HEK293 (cell line): Measurements from ENCODE around the gene TMEM220.

Experiments used
- KLF9 ChIP-seq: fragments of 450-650 bp; formaldehyde crosslinking; IDR thresholded peaks from 2 replicates; pipeline ENCODE4 v1.5.1; 2016; ENCODE audit warnings: missing biosample characterization, missing genetic modification characterization, low read depth
- ZBTB8A ChIP-seq: fragments of 450-650 bp; formaldehyde crosslinking; IDR thresholded peaks from 2 replicates; pipeline ENCODE4 v1.5.1; 2016; ENCODE audit warnings: missing biosample characterization, missing genetic modification characterization
- ZNF558 ChIP-seq: fragments of 450-650 bp; formaldehyde crosslinking; IDR thresholded peaks from 2 replicates; pipeline ENCODE4 v1.5.1; 2016; ENCODE audit warnings: missing biosample characterization, missing genetic modification characterization
- ZSCAN16 ChIP-seq: fragments of 450-650 bp; formaldehyde crosslinking; IDR thresholded peaks from 2 replicates; pipeline ENCODE4 v1.5.1; 2016; ENCODE audit warnings: missing biosample characterization, missing genetic modification characterization

- no peak for TF ChIP-seq KLF9 (tag by site-specific recombination)
- no peak for TF ChIP-seq ZBTB8A (tag by site-specific recombination)
- TF ChIP-seq ZNF558 (tag by site-specific recombination): no peak
- no peak for TF ChIP-seq ZSCAN16
Measured at GRCh38 chr17:10713318-10713717, 16.5 kb downstream of the TMEM220 start.
